ENCODE results near the gene PAH. TPM values are rescaled to one million over a fixed set of nuclear protein-coding genes. Genes with fewer than 3 reads are reported as not detected.

Gene PAH
- total and polyA plus RNA-seq, 2 of the 13 experiments (the other 11 are each of a cell fraction or from before 2014, with no cell fraction given) = 192 to 451 TPM

DNA sequence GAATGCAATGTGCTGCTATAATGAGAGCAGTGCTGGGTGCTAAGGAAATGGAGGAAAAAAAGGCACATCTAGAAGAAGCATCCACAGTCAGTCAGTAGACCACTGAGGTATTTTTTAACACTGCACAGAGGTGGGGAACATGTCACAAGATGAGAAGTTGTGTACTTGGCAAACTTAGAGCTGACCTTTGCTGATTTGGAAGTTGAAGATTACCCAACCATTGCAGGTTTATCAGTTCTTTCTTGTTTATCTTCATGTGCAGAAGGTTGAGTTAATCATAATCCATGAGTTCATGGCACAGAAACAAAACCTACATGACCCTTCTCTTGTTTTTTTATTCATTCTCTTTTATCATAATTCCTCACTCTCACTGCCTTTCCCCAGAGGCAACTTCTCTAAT is 3.2 kb upstream of the PAH start (continued):
- TF ChIP-seq ONECUT2 (CRISPR knock-in tag; IDR thresholded peaks at IDR 0.05) = peak; percentile 69; the same call in 1 of the 2 replicates
- peak; percentile 86; the same call in 1 of the 2 replicates for TF ChIP-seq IRF2 (CRISPR knock-in tag; IDR thresholded peaks at IDR 0.05)
- TF ChIP-seq TOE1 (CRISPR knock-in tag; IDR thresholded peaks at IDR 0.05) = 0 out of 2 replicates have a peak, but pooled peaks have one; percentile 71
- TF ChIP-seq, protein P1, sequence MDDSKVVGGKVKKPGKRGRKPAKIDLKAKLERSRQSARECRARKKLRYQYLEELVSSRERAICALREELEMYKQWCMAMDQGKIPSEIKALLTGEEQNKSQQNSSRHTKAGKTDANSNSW (CRISPR knock-in tag; IDR thresholded peaks at IDR 0.05; ENCODE audit: borderline replicate concordance) = no peak
- TF ChIP-seq, protein P2, sequence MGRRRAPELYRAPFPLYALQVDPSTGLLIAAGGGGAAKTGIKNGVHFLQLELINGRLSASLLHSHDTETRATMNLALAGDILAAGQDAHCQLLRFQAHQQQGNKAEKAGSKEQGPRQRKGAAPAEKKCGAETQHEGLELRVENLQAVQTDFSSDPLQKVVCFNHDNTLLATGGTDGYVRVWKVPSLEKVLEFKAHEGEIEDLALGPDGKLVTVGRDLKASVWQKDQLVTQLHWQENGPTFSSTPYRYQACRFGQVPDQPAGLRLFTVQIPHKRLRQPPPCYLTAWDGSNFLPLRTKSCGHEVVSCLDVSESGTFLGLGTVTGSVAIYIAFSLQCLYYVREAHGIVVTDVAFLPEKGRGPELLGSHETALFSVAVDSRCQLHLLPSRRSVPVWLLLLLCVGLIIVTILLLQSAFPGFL (CRISPR knock-in tag; IDR thresholded peaks at IDR 0.05) = no peak
- no peak for TF ChIP-seq CREB1 (IDR thresholded peaks at IDR 0.05)
- TF ChIP-seq CREB1 (CRISPR knock-in tag; IDR thresholded peaks at IDR 0.05) = peak; percentile 63
- peak; percentile 54; the same call in 1 of the 2 replicates for TF ChIP-seq ZMYM3 (CRISPR knock-in tag; IDR thresholded peaks at IDR 0.05)
- TF ChIP-seq, protein P3, sequence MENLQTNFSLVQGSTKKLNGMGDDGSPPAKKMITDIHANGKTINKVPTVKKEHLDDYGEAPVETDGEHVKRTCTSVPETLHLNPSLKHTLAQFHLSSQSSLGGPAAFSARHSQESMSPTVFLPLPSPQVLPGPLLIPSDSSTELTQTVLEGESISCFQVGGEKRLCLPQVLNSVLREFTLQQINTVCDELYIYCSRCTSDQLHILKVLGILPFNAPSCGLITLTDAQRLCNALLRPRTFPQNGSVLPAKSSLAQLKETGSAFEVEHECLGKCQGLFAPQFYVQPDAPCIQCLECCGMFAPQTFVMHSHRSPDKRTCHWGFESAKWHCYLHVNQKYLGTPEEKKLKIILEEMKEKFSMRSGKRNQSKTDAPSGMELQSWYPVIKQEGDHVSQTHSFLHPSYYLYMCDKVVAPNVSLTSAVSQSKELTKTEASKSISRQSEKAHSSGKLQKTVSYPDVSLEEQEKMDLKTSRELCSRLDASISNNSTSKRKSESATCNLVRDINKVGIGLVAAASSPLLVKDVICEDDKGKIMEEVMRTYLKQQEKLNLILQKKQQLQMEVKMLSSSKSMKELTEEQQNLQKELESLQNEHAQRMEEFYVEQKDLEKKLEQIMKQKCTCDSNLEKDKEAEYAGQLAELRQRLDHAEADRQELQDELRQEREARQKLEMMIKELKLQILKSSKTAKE (CRISPR knock-in tag; IDR thresholded peaks at IDR 0.05; ENCODE audit: borderline replicate concordance) = no peak; the same call in 1 of the 2 replicates
- TF ChIP-seq ASH2L (IDR thresholded peaks at IDR 0.05; ENCODE audit: insufficient read length, low read depth, low read length) = no peak
- TF ChIP-seq ZNF598 (CRISPR knock-in tag; IDR thresholded peaks at IDR 0.05; ENCODE audit: borderline replicate concordance) = no peak
- TF ChIP-seq, protein P4, sequence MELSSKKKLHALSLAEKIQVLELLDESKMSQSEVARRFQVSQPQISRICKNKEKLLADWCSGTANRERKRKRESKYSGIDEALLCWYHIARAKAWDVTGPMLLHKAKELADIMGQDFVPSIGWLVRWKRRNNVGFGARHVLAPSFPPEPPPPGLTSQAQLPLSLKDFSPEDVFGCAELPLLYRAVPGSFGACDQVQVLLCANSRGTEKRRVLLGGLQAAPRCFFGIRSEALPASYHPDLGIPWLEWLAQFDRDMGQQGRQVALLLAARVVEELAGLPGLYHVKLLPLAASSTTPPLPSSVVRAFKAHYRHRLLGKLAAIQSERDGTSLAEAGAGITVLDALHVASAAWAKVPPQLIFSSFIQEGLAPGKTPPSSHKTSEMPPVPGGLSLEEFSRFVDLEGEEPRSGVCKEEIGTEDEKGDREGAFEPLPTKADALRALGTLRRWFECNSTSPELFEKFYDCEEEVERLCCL (CRISPR knock-in tag; IDR thresholded peaks at IDR 0.05; ENCODE audit: borderline replicate concordance) = no peak
- TF ChIP-seq ZNF326 (CRISPR knock-in tag; IDR thresholded peaks at IDR 0.05; ENCODE audit: borderline replicate concordance) = no peak
- peak; percentile 64 for TF ChIP-seq KAT7 (CRISPR knock-in tag; IDR thresholded peaks at IDR 0.05; ENCODE audit: borderline replicate concordance)
- TF ChIP-seq ZFP36L1 (CRISPR knock-in tag; IDR thresholded peaks at IDR 0.05) = peak; percentile 71; the same call in 1 of the 2 replicates
- peak; percentile 81 for TF ChIP-seq SOX13 (IDR thresholded peaks at IDR 0.05)
- TF ChIP-seq SOX13 (CRISPR knock-in tag; conservative IDR thresholded peaks at IDR 0.05 in 1 of 2, IDR thresholded peaks at IDR 0.05 in 1 of 2) = peak in 1 of 2 experiments; percentile 97; a peak in 2 of 4 replicates
- TF ChIP-seq, protein P5, sequence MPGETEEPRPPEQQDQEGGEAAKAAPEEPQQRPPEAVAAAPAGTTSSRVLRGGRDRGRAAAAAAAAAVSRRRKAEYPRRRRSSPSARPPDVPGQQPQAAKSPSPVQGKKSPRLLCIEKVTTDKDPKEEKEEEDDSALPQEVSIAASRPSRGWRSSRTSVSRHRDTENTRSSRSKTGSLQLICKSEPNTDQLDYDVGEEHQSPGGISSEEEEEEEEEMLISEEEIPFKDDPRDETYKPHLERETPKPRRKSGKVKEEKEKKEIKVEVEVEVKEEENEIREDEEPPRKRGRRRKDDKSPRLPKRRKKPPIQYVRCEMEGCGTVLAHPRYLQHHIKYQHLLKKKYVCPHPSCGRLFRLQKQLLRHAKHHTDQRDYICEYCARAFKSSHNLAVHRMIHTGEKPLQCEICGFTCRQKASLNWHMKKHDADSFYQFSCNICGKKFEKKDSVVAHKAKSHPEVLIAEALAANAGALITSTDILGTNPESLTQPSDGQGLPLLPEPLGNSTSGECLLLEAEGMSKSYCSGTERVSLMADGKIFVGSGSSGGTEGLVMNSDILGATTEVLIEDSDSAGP (CRISPR knock-in tag; IDR thresholded peaks at IDR 0.05; ENCODE audit: borderline replicate concordance) = no peak
- TF ChIP-seq ZNF788 (CRISPR knock-in tag; IDR thresholded peaks at IDR 0.05; ENCODE audit: borderline replicate concordance) = peak; percentile 23; the same call in 1 of the 2 replicates
- no peak for TF ChIP-seq SOX6 (IDR thresholded peaks at IDR 0.05)
- TF ChIP-seq SOX6 (CRISPR knock-in tag; IDR thresholded peaks at IDR 0.05) = peak; percentile 95
- TF ChIP-seq FOXJ3 (CRISPR knock-in tag; IDR thresholded peaks at IDR 0.05; ENCODE audit: borderline replicate concordance) = peak; percentile 98
- no peak for TF ChIP-seq XBP1 (CRISPR knock-in tag; IDR thresholded peaks at IDR 0.05)

All from HepG2 (cell line).